Activated CD4-positive, CD25-positive, alpha-beta regulatory T cell (primary cell): ENCODE measurements around the gene FER.

Experiments used
- DNase-seq, 4 experiments: peaks; one replicate each; lab custom pipeline; 2025; lab: John Stamatoyannopoulos, UW

Gene FER

DNA sequence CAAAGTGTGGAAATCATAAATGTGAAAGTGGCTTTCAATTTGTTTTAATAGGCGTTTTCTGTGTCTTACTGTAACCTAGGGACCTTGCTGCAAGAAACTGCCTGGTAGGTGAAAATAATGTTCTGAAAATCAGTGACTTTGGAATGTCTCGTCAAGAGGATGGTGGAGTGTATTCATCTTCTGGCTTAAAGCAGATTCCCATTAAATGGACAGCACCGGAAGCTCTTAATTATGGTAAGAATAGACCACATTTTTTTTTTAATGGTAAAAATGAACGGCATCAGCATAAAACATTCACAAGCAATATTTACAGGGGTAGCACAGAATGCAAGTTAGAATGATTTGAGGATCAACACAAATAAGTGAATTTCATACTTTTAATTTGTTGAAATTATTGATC is 433.0 kb downstream of the FER start:
- DNase-seq, result no peak

DNA sequence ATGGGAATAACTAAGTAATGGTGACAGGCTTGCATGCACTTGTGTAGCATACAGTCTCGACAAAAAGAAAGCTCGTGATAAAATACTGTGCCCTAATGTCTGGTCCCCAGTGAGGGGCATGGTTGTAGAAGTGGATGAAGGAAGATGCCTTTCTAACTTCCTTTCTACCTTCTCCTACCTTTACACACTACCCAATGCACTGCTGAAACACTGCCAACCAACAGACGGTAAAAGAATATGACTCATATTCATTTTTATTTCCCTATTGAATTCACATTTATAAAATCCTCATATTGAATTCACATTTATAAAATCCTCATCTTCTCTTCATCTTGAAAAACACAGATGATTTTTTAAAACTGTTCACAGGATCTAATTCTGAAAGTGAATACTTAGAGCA is 439.1 kb downstream of the FER start:
- no peak for DNase-seq

DNA sequence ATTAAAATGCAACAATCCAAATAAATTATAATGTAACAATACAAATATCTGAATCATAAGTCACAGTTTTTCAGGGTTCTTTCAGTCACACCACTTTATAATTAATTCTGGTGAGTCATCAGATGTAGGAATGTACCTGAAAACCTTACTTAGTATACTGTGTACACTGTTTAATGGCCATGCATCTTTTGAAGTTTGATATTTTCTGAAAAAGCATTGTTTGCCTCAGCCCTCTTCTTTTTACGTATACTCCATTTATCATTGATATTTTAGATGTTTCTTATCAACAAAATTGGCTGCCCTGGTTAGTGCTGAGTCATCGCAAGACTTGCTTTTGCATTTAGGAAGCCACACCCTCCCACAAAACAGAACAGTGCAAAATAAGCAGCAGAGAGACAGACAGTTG is 443.5 kb downstream of the FER start:
- DNase-seq, result no peak

DNA sequence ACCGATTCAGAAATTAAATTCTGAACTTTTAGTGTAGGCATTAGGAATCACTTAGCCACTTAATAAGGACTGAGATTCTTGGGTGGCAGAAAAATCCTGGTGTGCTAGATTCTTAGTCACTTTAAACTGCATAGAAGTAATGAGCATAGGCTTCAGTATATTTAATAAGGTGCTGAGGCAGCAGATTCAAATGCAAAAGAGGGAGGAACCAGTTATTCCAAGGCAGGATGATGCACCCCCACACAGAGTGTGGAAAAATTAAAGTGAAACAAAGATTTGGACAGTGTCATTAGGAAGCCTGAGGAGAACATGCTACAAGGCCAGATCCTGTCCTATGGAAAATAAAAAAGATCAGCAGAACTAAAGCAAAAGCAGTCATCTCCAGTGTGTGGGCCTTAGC is 444.3 kb downstream of the FER start:
- DNase-seq, result no peak

DNA sequence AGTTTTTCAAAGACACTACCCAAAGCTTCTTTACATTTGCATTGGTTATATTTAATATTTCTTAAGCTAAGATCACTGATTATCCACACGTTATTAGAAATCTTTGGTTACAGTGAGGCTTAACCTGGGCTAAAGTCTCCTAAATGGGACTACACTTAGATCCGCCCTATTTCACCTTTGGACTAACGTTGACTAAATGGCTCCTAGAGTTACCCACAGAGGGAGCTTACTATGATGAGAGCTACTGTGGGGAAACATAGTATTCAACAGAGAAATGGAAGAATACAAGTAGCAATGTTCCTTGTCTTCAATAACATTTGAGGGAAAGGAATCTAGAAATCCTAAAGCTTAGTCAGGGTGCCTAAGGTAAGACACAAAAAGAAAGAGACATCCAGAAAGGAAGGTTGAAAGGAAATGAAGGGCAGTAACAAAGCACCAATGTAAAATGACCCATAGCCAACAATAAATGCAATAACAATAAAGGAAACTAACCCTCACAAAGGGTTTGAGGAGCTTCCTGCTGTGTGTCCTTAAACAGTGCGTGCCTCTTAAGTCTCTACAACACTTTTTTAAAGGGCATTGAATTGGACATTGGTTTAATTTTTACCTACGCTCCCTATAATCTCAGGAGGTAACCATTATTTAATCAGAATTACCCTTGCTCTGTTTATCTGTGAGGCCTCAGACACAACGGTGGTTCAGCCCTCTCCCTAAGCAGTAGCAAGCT is 445.0 kb downstream of the FER start:
- DNase-seq, result no peak

DNA sequence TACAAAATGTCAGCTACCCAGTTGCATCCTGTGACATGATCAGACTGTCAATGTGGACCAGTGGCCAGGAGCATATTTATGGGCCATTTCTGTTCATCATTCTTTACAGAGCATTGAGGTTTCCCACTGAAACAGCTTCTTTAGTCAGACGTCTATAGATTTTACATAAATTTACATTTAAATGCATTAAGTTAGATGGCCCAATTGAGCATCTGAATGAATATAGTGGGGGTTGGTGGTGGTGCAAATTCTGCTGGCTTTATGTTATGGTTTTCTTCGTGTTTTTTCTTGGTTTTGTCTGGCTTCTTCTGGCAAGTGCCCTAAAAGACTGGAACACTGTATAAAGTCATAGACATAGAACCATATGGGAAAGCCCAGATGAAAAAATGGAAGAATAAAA is 448.0 kb downstream of the FER start:
- DNase-seq, result no peak

DNA sequence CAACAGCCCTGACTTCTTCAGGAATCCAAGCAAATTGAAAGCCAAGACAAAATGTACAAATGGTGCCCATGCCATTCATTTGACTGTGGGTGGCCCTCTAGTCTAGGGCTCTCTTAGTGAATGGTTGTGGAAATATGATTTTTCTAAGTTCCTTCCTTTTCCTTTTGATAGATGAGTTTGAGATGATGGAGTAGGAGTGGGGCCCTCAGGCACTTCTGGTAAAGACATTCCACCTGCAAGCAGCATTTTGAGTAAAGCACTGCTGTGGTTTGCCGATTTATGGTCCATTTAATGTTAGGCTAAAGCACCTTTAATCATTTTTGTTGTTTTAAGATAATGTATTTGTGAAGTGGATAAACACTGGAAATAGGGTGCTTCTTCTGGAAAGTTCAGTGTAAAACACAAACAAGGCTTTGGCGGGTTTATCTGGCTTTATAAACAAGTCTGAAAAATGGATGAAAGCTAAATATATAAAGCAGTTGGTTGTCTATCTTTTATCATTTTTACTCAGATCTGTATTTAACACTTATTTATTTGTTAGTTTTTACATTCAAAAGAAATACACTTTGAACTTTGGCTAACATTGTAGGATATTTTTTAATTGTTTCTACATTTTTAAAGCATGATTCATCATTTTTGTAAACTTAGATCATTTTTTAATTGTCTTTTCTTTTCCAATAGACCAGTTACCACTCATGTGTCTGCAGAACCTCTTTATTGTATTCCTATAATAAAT is 448.6 kb downstream of the FER start:
- DNase-seq, result no peak

DNA sequence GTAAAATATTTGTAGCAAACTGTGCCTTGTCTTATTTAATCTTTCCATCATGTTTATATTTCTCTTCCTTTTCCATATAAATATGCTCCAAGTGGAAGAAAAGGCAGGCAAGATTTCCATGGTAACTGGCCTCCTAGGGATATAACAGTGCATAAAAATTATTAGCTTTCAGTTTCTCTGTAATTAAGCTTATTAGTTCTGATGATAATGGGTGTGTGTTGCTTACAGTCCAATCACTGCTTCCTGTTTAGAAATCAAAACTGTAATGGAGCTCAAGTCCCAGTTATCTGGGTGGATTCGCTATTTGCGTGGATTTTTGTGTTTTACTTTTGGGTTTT is 449.1 kb downstream of the FER start:
- no peak for DNase-seq

DNA sequence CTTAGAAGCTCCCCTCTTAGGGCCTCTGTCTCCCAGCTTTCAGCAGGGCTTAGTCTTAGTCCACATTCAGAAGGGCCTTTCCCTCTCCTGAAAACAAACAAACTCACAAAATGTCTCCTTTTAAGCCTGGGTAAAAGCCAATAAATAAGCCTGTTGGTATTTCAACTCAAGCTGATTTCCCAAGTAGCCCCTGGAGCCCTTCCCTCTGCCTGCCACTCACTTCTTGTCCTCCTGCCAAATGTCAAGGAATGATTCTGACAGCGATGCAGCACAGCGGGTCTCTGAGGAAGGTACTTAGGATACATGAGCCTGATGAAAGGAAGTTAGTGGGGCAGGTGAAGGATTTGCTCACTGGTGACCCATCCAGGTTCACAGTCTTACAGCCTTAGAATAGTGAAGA is 451.6 kb downstream of the FER start:
- DNase-seq, result no peak

DNA sequence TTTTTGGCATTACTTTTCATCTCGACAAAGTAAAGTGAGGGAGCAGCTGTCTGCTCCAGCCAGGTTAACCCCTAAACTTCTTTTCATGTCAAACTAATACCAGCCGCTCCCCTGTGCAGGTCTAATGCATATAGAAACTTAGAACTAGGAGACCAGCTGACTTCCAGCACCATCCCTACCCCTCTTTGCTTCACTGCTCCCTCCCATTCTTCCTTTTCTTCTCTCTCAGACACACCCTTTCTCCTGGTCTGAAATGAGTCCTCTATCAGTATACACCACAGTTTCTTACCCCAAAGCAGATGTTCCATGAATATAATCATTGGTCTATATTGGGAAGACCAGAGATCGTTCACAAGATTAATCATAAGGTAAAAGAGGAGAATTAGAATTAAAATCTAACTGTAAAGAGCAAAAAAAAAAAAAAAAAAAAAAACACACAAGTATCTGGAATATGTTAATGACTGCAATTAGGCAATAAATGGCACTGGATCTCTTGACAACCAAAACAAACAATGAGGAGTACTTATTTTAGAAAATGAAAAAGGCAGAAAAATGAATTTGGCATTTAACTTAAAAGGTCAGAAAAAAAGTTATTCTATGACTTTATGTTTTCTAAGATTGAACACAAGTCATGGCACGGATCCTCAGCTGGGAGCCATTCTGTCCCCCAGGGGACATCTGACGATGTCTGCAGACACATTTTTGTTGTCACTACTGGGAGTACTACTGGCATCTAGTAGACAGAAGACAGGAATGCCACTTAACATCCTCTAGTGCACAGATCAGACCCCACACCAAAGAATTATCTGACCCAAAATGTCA is 452.3 kb downstream of the FER start:
- DNase-seq, result no peak

DNA sequence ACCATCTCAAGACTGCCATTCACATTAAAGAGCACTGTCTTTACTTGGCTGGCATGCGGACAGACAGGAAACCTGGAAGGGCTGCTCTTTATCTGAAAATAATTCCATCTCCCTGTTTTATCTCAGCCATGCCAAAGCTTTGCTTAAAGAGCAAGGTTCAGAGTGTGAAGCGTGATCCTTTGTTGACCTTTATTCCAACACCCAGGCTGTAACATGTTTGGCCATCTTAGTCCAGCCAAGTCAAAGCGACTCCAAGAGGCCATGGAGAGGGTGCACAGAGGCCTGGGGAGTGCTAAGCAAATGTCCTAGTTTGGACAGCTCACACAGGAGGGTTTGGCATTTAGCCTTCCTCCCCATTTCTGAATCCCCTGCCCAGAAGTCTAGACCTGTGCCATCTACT is 467.3 kb downstream of the FER start:
- no peak for DNase-seq

DNA sequence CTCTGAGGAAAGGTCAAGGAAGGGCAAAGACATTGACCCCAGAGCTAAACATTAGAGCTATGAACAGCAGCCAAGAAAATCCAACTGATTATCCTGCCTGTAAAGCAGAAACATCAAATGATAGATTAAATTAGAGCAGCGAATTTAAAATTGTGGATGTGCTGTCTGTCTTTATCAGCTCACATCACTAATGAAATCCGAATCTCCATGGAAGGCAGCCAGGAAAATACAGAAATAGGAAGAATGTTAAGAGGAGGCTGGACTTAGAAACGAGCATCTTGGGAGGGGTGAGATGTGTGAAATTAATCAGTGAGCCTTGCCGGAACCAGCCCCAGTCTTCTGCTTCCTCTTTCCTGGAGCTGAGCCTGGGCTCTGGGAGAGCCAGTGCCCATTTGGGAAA is 471.1 kb downstream of the FER start:
- no peak for DNase-seq

DNA sequence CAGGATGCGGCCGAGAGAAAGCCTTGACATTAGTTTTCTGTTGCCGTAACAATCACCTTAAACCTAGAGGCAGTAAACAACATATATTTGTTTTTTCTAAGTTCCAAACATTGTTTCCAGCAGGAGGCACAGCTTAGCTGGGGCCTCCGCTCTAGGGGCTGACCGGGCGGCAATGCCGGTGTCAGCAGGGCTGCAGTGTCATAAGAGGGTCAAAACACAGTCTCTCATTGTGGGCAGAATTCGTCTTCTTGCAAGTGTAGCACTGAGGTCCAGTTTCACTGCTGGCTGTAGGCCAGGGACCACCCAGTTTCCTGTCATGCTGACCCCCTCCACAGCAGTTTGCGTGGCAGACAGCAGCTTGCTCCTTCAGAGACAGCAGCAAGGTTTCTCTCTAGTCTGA is 475.8 kb downstream of the FER start:
- no peak for DNase-seq

DNA sequence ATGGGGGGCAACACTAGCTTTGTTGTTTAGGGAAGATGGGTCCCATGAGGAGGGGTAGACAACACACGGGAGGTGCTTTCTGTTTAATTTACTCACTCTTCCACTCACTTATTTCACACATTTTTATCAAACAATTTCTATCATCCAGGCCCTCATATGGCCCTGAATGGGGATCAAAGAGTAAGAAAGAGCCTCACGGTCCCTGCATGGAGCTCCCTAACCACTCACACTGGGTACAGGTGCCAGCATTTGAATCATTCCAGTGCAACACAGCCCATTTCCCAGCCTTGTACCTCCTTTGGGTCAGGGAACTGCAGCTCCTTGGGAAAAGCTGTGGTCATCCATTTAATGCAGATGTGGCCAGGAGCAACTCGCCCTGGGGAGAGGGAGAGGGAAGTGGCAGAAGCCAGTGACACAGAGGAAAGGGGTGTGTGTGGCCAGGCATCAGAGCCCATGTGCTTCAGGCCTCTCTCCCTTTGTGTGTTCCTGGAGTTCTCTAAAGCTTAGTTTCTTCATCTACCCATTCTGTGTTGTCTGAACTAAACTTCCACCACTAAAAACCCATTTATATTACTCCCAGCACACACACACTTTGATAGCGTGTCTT is 476.7 kb downstream of the FER start:
- no peak for DNase-seq

DNA sequence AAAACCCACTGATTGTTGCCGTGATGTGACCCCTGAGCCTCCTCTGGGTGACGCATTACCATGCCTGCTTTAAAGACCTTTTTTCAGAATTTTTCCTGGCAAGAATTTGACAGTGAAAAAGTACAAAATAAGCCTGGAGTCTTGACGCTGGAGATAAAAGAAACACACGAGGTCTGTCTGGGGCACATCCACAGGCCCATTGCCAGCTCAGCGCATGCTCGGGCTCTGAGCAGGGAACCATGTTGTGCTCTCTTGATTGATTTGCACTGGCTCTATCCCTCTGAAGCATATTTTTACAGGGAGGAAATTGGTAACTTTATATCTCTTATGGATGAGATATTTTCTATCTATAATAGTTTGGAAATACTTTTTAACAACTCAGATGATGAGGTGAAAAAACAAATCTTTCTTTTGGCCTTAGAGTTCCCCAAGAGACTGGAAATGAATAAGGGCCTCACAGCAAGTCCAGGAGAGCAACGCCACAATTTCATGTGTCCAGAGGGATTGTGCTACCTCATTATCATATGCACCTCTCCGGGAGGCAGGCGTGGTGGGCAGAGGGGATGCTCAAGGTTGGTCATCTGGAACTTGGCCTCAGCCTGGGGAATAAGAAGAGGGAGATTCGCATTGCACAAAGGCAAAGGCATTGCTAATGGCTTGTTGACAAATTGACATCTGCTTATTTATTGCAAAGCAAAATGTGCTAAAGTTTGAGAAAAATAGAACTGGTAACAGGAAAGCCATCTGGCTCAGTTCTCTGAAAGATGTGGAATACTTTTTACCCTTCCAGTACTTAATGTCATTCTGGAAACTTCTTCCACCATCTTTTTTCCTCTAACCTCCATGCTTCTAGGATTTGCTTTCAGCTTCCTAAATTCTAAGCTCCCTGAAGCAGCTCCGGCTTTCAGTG is 478.3 kb downstream of the FER start:
- DNase-seq, result no peak

DNA sequence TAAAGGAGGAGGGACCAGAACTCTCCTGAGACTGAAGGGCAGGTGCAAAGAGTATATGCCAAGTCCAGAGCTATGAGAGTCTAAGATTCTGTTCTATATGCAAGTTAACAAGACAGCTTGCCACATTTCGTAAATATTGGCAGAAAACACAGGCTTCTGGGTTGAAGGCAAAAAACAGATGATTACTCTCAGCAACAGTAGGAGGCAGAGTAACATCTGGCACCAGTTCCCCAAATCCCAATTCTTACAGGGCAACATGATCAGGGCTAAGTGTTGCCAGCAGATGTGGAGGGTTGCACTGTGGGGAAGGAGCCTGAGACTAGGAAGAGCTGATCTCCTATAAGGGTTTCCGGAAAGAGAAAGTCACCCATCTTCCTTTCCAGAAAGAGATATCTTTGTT is 482.7 kb downstream of the FER start:
- DNase-seq, result no peak

DNA sequence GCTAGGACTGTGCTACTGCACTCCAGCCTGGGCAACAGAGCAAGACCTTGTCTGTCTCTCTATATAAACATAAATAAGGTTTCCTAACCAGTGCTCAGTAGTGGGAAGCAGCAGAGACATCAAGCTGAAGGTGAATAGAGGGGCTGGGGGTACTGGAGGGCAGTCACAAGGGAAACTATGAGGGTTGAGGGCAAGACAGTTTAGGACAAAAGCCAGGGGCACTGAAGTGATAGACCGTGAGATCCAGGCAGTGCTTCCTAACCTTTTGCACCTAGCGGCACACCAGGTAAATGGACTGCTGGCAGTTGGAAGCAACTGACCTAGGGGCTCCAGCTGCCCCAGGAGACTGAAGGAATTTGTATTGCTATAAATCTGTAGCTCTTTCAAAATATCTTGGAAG is 483.6 kb downstream of the FER start:
- DNase-seq, result no peak

DNA sequence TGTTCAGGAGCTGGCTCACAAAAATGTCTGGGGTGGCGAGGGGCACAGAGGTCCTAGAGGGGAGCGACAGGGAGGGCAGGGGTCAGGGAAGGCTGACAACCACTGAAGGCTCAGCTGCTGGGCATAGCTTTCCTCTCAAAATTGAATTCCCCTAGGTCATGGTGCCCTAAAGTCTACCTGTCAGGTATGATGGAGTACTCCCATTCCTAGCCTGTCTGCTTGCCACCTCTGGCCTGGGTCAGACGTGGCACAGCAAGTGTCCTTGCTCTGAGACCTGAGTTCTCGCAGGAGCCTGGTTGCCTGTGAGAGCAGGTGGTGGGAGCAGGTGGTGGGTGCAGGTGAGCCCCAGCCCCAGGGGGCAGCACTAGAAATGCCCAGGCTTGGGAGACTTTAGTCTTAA is 486.7 kb downstream of the FER start:
- DNase-seq, result no peak

DNA sequence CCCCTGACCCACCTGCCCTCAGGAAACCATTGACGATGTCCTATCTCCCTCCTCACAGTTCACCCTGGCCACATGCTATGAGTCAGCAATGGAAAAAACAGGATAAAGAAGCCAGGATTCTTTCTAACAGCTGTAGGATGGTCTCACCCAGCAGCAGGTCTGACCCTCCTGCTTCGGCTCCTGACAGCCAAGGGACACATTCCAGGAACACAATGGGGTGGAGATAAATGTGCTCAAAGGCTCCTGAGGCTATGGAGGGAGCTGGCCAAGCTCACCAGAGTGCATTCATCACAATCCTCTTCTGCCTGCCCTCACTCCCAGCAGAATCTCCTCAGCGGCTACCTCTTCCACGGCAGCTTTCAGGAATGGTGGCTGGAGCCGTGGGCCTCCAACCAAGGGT is 491.8 kb downstream of the FER start:
- DNase-seq, result no peak

DNA sequence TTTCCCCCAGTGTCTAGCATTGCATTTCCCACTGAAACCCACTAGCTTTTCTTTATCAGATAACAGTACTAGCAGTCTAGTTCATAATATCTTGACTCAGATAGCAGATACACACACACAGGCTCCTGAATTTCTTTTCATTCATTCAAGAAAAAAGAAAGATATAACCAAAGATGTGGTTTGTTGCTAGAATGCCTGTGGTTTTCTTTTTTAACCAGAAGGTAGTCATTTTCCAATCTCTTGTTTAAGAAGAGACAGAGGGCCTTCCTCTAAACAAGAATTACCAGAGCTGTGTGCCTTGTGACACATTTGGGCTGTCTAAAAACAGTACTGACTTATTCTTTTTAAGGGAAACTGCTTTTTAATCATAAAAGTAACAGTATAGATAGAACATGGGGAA is 494.8 kb downstream of the FER start:
- no peak for DNase-seq

DNA sequence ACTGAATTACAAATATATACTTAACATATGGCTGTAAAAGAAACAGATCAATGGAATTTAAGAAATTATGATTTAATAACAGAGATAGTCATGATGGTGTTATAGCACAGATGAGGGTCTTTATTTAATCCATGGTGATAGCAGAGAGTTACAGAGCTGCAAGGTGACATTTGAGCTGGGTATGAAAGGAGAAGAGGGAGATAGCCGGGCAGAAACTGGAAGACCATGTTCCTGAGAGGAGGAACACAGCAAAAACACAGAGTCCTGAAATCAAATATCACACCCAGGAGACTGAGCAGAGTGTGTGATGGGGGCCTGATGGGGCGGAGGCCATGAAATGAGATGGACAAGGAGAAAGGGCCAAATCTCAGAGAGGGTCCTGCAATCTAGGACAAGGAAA is 498.7 kb downstream of the FER start:
- DNase-seq, result no peak
